ENCODE data around the gene RAP1GDS1.

The RAP1GDS1 gene

GRCh38 chr4:98226396-98226795 is 34.8 kb upstream of the RAP1GDS1 start (continued):
- TF ChIP-seq CTCF (tag by site-specific recombination; IDR thresholded peaks at IDR 0.05), result no peak

- Histone ChIP-seq H3K36me3 (ENCODE audit: control insufficient read depth in 2 of 2, insufficient read depth in 1 of 2, low read length in 2 of 2) (no peaks in the 10 kb centered on the region), H3K4me1 (ENCODE audit: control insufficient read depth, insufficient read depth, low read length) (no peaks in the 10 kb centered on the region), H3K4me3 (ENCODE audit: low read depth, low read length) (no peak overlapping the region), H3K27ac (ENCODE audit: extremely low read depth, low read depth, low read length) (no peak overlapping the region), H3K9me3 (ENCODE audit: control insufficient read depth, insufficient read depth, low read depth, low read length) (no peaks in the 10 kb centered on the region)
- CTCF ChIA-PET, result no interaction called here
- TF ChIP-seq ZNF433 (tag by site-specific recombination; IDR thresholded peaks at IDR 0.05; ENCODE audit: low read depth) (no peak), HOXD13 (CRISPR knock-in tag; IDR thresholded peaks at IDR 0.05; ENCODE audit: borderline replicate concordance) (no peak), ZNF10 (tag by site-specific recombination; IDR thresholded peaks at IDR 0.05) (no peak), ZNF112 (tag by site-specific recombination; IDR thresholded peaks at IDR 0.05) (no peak), ZBTB10 (tag by site-specific recombination; IDR thresholded peaks at IDR 0.05) (no peak), GLI2 (tag by site-specific recombination; IDR thresholded peaks at IDR 0.05; ENCODE audit: borderline replicate concordance, low read depth) (no peak), KLF8 (tag by site-specific recombination; IDR thresholded peaks at IDR 0.05) (no peak), ZIC2 (tag by site-specific recombination; IDR thresholded peaks at IDR 0.05) (no peak), ZNF677 (tag by site-specific recombination; IDR thresholded peaks at IDR 0.05) (no peak), ZNF473 (tag by site-specific recombination; IDR thresholded peaks at IDR 0.05) (no peak), ZNF626 (tag by site-specific recombination; IDR thresholded peaks at IDR 0.05) (no peak), ZNF132 (tag by site-specific recombination; IDR thresholded peaks at IDR 0.05; ENCODE audit: borderline replicate concordance) (no peak), ZNF747 (tag by site-specific recombination; IDR thresholded peaks at IDR 0.05) (no peak), ZNF174 (tag by site-specific recombination; IDR thresholded peaks at IDR 0.05) (no peak), ZNF391 (tag by site-specific recombination; IDR thresholded peaks at IDR 0.05; ENCODE audit: borderline replicate concordance, low read depth) (no peak), ZNF785 (tag by site-specific recombination; IDR thresholded peaks at IDR 0.05) (no peak), ZFP3 (tag by site-specific recombination; IDR thresholded peaks at IDR 0.05; ENCODE audit: low read depth) (no peak)
- POLR2A ChIA-PET, result no interaction called here
These were observed 30.2 kb upstream of the RAP1GDS1 start for GRCh38 chr4:98230961-98231360.

GRCh38 chr4:98232202-98232601 is 29.0 kb upstream of the RAP1GDS1 start:
- no peaks in the 10 kb centered on the region for H3K4me1 ChIP-seq (ENCODE audit: control insufficient read depth, insufficient read depth, low read length)
- H3K36me3 ChIP-seq (ENCODE audit: control insufficient read depth in 2 of 2, insufficient read depth in 1 of 2, low read length in 2 of 2), result no peaks in the 10 kb centered on the region
- no peak overlapping the region for H3K4me3 ChIP-seq (ENCODE audit: low read depth, low read length)
- no peaks in the 10 kb centered on the region for H3K9me3 ChIP-seq (ENCODE audit: control insufficient read depth, insufficient read depth, low read depth, low read length)
- TF ChIP-seq ZNF433 (tag by site-specific recombination; IDR thresholded peaks at IDR 0.05; ENCODE audit: low read depth) (no peak), KLF9 (tag by site-specific recombination; IDR thresholded peaks at IDR 0.05; ENCODE audit: low read depth) (no peak), ZXDB (tag by site-specific recombination; IDR thresholded peaks at IDR 0.05) (no peak), ZNF292 (tag by site-specific recombination; IDR thresholded peaks at IDR 0.05; ENCODE audit: borderline replicate concordance, low read depth) (no peak), PATZ1 (tag by site-specific recombination; IDR thresholded peaks at IDR 0.05) (no peak), ZNF664 (tag by site-specific recombination; IDR thresholded peaks at IDR 0.05) (no peak)
- CTCF ChIA-PET, result no interaction called here
- H3K27ac ChIP-seq (ENCODE audit: extremely low read depth, low read depth, low read length), result no peak overlapping the region
- POLR2A ChIA-PET, result no interaction called here
